Measurements from ENCODE around the gene ULK1. TPM values are rescaled to one million over a fixed set of nuclear protein-coding genes. Genes with fewer than 3 reads are reported as not detected.

The ULK1 gene
- total and polyA plus RNA-seq, 2 donors (not counting 1 experiment from before 2014, with no cell fraction given): 3.3 to 14.9 TPM

DNA sequence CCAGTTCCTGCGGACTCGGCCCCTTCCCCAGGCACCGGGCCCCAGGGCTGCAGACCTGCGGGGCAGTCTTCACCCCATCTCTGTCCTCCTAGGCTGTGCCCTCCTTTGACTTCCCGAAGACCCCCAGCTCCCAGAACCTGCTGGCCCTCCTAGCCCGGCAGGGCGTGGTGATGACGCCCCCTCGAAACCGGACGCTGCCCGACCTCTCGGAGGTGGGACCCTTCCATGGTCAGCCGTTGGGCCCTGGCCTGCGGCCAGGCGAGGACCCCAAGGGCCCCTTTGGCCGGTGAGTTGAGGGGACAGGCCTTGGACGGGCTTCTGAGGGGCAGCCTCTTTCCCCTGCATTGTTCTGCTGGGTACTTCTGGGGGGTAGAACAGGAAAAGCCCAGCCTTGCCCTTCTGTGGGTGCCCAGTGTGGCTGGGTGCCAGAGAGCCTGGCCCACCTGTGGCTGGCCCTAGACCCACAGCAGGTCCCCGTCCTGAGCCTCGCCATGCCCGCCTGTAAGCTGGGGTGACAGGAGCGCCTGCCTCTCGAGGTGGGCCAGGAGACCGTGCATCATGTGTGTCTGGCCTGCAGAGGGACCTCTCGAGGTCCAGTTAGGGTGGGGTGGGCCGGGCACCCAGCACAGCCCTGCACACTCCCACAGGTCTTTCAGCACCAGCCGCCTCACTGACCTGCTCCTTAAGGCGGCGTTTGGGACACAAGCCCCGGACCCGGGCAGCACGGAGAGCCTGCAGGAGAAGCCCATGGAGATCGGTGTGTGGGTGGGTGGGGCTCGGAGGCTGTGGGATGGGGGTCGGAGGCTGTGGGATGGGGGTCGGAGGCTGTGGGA, 22.1 kb downstream of the ULK1 start:
- no peak for DNase-seq (ENCODE audit: low read depth in 2 of 2)
- no peak overlapping the region for H3K4me3 ChIP-seq (replicated peaks in 1 of 4; ENCODE audit: control extremely low read depth in 1 of 4, insufficient read depth in 1 of 4, low read depth in 3 of 4, low read length in 4 of 4)
- H2AFZ ChIP-seq (ENCODE audit: low read length): no peak overlapping the region
- H4K20me1 ChIP-seq (ENCODE audit: control insufficient read depth, extremely low read depth, insufficient read depth, low read length): no peaks in the 10 kb centered on the region
- H3K4me1 ChIP-seq (ENCODE audit: control insufficient read depth, extremely low read depth, insufficient read depth, low read length): peaks cover 6% of the 10 kb centered on the region
- H3K79me2 ChIP-seq (ENCODE audit: control insufficient read depth, insufficient read depth, low read length): no peaks in the 10 kb centered on the region
- no peak overlapping the region for H3K27ac ChIP-seq (ENCODE audit: insufficient read depth, low read length)
- H3K4me2 ChIP-seq (ENCODE audit: extremely low read depth, insufficient read depth, low read length): no peak overlapping the region
- peaks cover 13% of the 10 kb centered on the region for H3K36me3 ChIP-seq (ENCODE audit: control insufficient read depth, insufficient read depth, low read length)
- H3K27me3 ChIP-seq (ENCODE audit: control insufficient read depth, insufficient read depth, low read length): no peaks in the 10 kb centered on the region
- no peak for TF ChIP-seq EZH2 (IDR thresholded peaks at IDR 0.05; ENCODE audit: low read length, missing control alignments)
- TF ChIP-seq, protein P1, sequence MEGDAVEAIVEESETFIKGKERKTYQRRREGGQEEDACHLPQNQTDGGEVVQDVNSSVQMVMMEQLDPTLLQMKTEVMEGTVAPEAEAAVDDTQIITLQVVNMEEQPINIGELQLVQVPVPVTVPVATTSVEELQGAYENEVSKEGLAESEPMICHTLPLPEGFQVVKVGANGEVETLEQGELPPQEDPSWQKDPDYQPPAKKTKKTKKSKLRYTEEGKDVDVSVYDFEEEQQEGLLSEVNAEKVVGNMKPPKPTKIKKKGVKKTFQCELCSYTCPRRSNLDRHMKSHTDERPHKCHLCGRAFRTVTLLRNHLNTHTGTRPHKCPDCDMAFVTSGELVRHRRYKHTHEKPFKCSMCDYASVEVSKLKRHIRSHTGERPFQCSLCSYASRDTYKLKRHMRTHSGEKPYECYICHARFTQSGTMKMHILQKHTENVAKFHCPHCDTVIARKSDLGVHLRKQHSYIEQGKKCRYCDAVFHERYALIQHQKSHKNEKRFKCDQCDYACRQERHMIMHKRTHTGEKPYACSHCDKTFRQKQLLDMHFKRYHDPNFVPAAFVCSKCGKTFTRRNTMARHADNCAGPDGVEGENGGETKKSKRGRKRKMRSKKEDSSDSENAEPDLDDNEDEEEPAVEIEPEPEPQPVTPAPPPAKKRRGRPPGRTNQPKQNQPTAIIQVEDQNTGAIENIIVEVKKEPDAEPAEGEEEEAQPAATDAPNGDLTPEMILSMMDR (conservative IDR thresholded peaks at IDR 0.05 in 1 of 2, IDR thresholded peaks at IDR 0.05 in 1 of 2; ENCODE audit: low read depth in 1 of 2, low read length in 2 of 2): no peak
- no peaks in the 10 kb centered on the region for H3K9me3 ChIP-seq (ENCODE audit: control insufficient read depth, insufficient read depth, low read depth, low read length)
- no peak overlapping the region for H3K9ac ChIP-seq (ENCODE audit: insufficient read depth, low read length)

GRCh38 chr12:131917139-131917710, 22.8 kb downstream of the ULK1 start:
- H2AFZ ChIP-seq (ENCODE audit: low read length): no peak overlapping the region
- no peak overlapping the region for H3K4me2 ChIP-seq (ENCODE audit: extremely low read depth, insufficient read depth, low read length)
- H3K4me3 ChIP-seq (replicated peaks in 1 of 4; ENCODE audit: control extremely low read depth in 1 of 4, insufficient read depth in 1 of 4, low read depth in 3 of 4, low read length in 4 of 4): no peak overlapping the region
- no peak for DNase-seq (ENCODE audit: low read depth in 2 of 2)
- H3K79me2 ChIP-seq (ENCODE audit: control insufficient read depth, insufficient read depth, low read length): no peaks in the 10 kb centered on the region
- no peak overlapping the region for H3K9ac ChIP-seq (ENCODE audit: insufficient read depth, low read length)
- H4K20me1 ChIP-seq (ENCODE audit: control insufficient read depth, extremely low read depth, insufficient read depth, low read length): no peaks in the 10 kb centered on the region
- H3K27ac ChIP-seq (ENCODE audit: insufficient read depth, low read length): no peak overlapping the region
- H3K27me3 ChIP-seq (ENCODE audit: control insufficient read depth, insufficient read depth, low read length): no peaks in the 10 kb centered on the region
- TF ChIP-seq, protein P1 (conservative IDR thresholded peaks at IDR 0.05 in 1 of 2, IDR thresholded peaks at IDR 0.05 in 1 of 2; ENCODE audit: low read depth in 1 of 2, low read length in 2 of 2): no peak
- no peak for TF ChIP-seq EZH2 (IDR thresholded peaks at IDR 0.05; ENCODE audit: low read length, missing control alignments)
- peaks cover 6% of the 10 kb centered on the region for H3K4me1 ChIP-seq (ENCODE audit: control insufficient read depth, extremely low read depth, insufficient read depth, low read length)
- H3K9me3 ChIP-seq (ENCODE audit: control insufficient read depth, insufficient read depth, low read depth, low read length): no peaks in the 10 kb centered on the region
- H3K36me3 ChIP-seq (ENCODE audit: control insufficient read depth, insufficient read depth, low read length): peaks cover 13% of the 10 kb centered on the region

GRCh38 chr12:131917711-131918306, 23.4 kb downstream of the ULK1 start:
- no peaks in the 10 kb centered on the region for H4K20me1 ChIP-seq (ENCODE audit: control insufficient read depth, extremely low read depth, insufficient read depth, low read length)
- H2AFZ ChIP-seq (ENCODE audit: low read length): no peak overlapping the region
- no peaks in the 10 kb centered on the region for H3K9me3 ChIP-seq (ENCODE audit: control insufficient read depth, insufficient read depth, low read depth, low read length)
- no peaks in the 10 kb centered on the region for H3K27me3 ChIP-seq (ENCODE audit: control insufficient read depth, insufficient read depth, low read length)
- H3K9ac ChIP-seq (ENCODE audit: insufficient read depth, low read length): no peak overlapping the region
- no peaks in the 10 kb centered on the region for H3K79me2 ChIP-seq (ENCODE audit: control insufficient read depth, insufficient read depth, low read length)
- H3K4me1 ChIP-seq (ENCODE audit: control insufficient read depth, extremely low read depth, insufficient read depth, low read length): peaks cover 2% of the 10 kb centered on the region
- no peak overlapping the region for H3K4me3 ChIP-seq (replicated peaks in 1 of 4; ENCODE audit: control extremely low read depth in 1 of 4, insufficient read depth in 1 of 4, low read depth in 3 of 4, low read length in 4 of 4)
- no peak overlapping the region for H3K4me2 ChIP-seq (ENCODE audit: extremely low read depth, insufficient read depth, low read length)
- H3K27ac ChIP-seq (ENCODE audit: insufficient read depth, low read length): no peak overlapping the region
- peaks cover 13% of the 10 kb centered on the region for H3K36me3 ChIP-seq (ENCODE audit: control insufficient read depth, insufficient read depth, low read length)
- TF ChIP-seq, protein P1 (conservative IDR thresholded peaks at IDR 0.05 in 1 of 2, IDR thresholded peaks at IDR 0.05 in 1 of 2; ENCODE audit: low read depth in 1 of 2, low read length in 2 of 2): no peak
- no peak for TF ChIP-seq EZH2 (IDR thresholded peaks at IDR 0.05; ENCODE audit: low read length, missing control alignments)
- DNase-seq (ENCODE audit: low read depth in 2 of 2): no peak
